ENCODE measurements around the gene SHISA5.

The SHISA5 gene

DNA sequence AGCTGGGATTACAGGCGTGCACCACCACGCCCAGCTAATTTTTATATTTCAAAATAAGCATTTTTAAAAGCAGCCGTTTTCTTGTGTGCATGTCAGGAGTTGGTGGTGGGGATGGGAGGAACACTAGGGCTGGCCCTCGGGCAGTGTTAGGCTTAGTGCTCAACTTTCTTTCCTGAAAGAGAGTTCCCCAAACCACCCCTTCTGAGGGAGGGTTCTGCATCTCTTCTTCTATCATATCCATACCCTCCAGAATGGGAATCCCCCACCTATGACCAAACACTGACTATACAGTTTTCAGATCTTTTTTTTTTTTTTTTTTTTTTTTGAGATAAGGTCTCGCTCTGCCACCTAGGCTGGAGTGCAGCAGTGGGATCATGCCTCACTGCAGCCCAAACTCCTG, 40.2 kb upstream of the SHISA5 start:
- TF ChIP-seq, protein P1, sequence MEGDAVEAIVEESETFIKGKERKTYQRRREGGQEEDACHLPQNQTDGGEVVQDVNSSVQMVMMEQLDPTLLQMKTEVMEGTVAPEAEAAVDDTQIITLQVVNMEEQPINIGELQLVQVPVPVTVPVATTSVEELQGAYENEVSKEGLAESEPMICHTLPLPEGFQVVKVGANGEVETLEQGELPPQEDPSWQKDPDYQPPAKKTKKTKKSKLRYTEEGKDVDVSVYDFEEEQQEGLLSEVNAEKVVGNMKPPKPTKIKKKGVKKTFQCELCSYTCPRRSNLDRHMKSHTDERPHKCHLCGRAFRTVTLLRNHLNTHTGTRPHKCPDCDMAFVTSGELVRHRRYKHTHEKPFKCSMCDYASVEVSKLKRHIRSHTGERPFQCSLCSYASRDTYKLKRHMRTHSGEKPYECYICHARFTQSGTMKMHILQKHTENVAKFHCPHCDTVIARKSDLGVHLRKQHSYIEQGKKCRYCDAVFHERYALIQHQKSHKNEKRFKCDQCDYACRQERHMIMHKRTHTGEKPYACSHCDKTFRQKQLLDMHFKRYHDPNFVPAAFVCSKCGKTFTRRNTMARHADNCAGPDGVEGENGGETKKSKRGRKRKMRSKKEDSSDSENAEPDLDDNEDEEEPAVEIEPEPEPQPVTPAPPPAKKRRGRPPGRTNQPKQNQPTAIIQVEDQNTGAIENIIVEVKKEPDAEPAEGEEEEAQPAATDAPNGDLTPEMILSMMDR (IDR thresholded peaks at IDR 0.05) = no peak

DNA sequence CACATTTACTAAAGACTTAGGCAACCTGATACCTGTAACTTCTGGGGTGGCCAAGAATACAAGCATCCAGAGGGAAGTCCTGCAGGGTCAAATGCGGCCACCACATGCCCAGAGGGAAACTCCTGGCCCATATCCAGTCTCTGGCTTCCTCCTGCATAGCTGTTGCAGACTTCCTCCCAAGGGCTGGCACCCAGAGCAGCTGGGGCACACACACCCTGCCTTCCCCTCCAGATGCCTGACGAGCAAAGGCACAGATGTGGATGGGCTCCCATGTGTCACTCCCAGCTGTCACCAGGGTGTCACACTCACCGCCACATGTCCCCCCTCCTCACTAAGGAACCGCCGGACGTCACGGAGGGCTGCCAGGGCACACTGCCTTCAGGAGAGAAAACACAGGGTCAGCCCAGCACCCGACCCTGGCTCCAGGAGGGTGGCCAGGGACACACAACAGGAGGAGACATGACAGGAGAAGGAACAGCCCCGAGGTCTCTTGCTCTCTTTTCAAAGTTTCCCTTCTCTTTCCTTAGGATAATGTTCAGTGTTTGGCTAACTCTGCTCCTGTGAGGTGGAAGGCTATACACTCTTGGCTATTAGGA, 39.4 kb upstream of the SHISA5 start:
- TF ChIP-seq, protein P1 (IDR thresholded peaks at IDR 0.05) = no peak

DNA sequence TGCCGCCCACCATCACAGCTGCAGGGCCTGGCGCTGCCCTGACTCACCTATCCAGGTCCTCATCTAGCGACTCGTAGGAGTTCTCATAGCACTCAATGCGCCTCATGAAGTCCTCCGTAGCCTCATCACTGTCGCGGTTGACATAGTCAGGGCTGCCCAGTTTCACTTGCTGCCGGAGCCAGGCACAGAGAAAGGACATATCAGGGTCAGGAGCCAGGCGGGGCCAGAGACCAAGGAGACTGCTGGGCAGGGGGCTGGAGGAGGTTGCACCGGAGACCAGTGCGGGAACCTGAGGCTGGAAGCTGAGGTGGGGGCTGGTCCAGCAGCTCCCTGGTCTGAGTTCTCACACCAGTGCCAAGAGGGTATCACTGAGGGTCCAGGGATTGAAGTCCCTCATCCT, 34.5 kb upstream of the SHISA5 start:
- TF ChIP-seq, protein P1 (IDR thresholded peaks at IDR 0.05) = no peak

DNA sequence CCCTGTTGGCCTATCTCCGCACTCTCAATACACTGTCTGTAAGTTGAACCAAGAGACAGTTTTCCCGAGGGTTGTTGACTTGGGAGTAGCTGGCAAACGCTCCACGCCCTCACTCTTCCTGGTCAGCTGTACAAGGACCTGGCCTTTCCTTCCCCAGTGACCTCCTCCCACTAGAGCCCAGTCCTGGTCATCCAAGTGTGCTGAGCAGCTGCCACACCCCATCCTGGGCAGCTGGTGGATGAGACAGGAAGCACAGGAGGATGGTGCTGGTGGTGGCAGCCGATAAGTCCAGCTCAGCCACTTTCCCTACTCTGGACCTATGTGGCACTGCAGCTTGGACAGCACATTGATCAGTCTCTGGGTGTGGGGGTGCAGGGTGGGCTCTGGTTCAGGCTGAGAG, 32.8 kb upstream of the SHISA5 start:
- TF ChIP-seq, protein P1 (IDR thresholded peaks at IDR 0.05) = no peak

DNA sequence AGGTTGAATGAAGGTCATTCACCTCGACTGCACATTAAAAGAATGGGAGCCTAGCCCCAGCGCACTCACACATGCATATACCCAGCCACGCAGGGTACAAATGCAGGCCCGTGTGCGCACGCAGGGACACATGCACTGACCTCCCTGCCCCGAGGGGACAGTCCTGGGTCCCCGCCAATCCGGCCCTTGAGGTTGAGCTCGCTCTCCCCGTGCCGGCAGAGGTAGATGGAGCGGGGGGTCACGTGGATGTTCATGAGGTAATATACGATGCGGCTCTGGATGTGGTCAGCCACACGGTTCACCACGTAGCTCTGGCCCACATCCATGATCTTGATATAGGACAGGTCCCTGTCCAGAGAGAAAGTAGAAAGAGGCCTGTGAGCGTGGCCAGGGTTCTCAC, 32.1 kb upstream of the SHISA5 start:
- TF ChIP-seq, protein P1 (IDR thresholded peaks at IDR 0.05) = no peak

DNA sequence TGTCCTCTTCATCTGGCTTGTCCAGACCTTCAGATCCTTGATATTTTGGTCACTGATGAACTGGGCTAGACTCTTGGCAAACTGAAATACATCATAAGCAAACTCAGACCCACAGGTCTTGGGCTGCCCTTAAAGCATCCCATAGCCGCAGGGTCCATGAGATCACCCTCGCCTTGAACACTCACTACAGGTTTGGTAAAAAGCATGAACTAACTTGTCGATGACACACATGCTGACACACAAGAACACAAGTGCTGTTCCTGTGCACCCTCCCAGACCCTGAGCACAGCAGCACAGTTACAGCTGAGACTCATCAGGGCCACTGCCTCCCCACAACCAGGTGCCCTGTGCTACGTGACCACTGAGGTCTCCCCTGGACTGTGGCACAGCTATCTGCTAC, 31.6 kb upstream of the SHISA5 start:
- TF ChIP-seq, protein P1 (IDR thresholded peaks at IDR 0.05) = no peak

DNA sequence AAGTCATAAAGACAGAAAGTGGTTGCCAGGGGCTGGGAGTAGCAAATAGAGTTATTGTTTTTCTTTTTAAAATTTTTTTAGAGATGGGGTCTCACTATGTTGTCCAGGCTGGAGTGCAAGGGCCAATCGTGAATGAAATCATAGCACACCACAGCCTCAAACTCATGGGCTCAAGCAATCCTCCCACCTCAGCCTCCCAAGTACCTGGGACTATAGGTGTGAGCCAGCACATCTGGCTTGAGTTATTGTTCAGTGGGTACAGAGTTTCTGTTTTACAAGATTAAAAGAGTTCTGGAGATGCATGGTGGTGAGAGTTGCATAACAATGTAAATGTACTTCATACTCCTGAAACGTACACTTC, 29.0 kb upstream of the SHISA5 start:
- TF ChIP-seq, protein P1 (IDR thresholded peaks at IDR 0.05) = no peak

Data from LNCAP (cell line).